Raji (cell line): ENCODE measurements around the gene POTEH.
"Not testable (repeated sequence)": the region's sequence is repeated elsewhere in the genome, so short reads cannot be mapped to it uniquely, and the experiment has no call there.

Experiments used
- POLR2A ChIP-seq: IDR thresholded peaks from 2 replicates; pipeline ENCODE4 v1.6.1; 2011; ENCODE audit warnings: low read depth, low read length, control low read depth; ENCODE audit not compliant: insufficient read depth

Gene POTEH

GRCh38 chr22:15689749-15690125 lies at the start of gene POTEH:
Gene POTEH, plus strand, starts transcription at chr22:15690026. Its CDS starts 52 bp downstream, at chr22:15690078.
- not testable (repeated sequence) for TF ChIP-seq POLR2A
